Transverse colon (tissue), 4 donors: ENCODE results near the gene C9orf78. TPM values are rescaled to one million over a fixed set of nuclear protein-coding genes. Genes with fewer than 3 reads are reported as not detected.

Experiments
- DNase-seq: peaks from one replicate; pipeline ENCODE4 v3.0.0-alpha.2; 2019
- H3K27ac ChIP-seq, 4 donors: fragments of 200-600 bp; sonication (generic); 2 replicates each; pipeline ENCODE4 v1.5.1; 2016 to 2018; ENCODE audit warnings: inconsistent platforms in 4 of 4
- H3K27me3 ChIP-seq: fragments of 200-600 bp; sonication (generic); 2 replicates; pipeline ENCODE4 v1.5.1; 2017; ENCODE audit warnings: inconsistent platforms
- H3K36me3 ChIP-seq, 4 donors: fragments of 200-600 bp; sonication (generic); 2 replicates each; pipeline ENCODE4 v1.5.1; 2017 to 2019; ENCODE audit warnings: inconsistent platforms in 4 of 4
- H3K4me1 ChIP-seq, 4 donors: fragments of 200-600 bp; sonication (generic); 2 replicates each; pipeline ENCODE4 v1.5.1; 2017 to 2020; ENCODE audit warnings: inconsistent platforms in 4 of 4
- H3K4me3 ChIP-seq, 4 donors: fragments of 200-600 bp; sonication (generic); 1 replicate in 1 of 4; 2 replicates in 3 of 4; pipeline versions ENCODE4 v1.5.1 to v1.6.1; 2017 to 2019; ENCODE audit warnings: inconsistent platforms in 4 of 4
- H3K9me3 ChIP-seq, 2 donors: fragments of 200-600 bp; sonication (generic); 2 replicates each; pipeline ENCODE4 v1.5.1; 2017 to 2019; ENCODE audit warnings: inconsistent platforms in 2 of 2
- CTCF ChIP-seq, 5 experiments: fragments of 200-600 bp in 3 of 5; fragments of 450-650 bp in 2 of 5; sonication (generic) in 3 of 5; IDR thresholded peaks; 1 replicate in 2 of 5; 2 replicates in 3 of 5; pipeline ENCODE4 v1.5.1; 2016 to 2017; ENCODE audit warnings: antibody characterized with exemption in 5 of 5, inconsistent platforms in 3 of 5, mild to moderate bottlenecking in 2 of 5, moderate library complexity in 1 of 5
- EP300 ChIP-seq: sonication (generic); formaldehyde crosslinking; IDR thresholded peaks from one replicate; pipeline ENCODE4 v1.6.1; 2017; ENCODE audit warnings: antibody characterized with exemption, low read depth
- POLR2A ChIP-seq: fragments of 450-650 bp; IDR thresholded peaks from one replicate; pipeline ENCODE4 v1.6.1; 2016; ENCODE audit warnings: antibody characterized with exemption, mild to moderate bottlenecking, moderate library complexity
- POLR2AphosphoS5 ChIP-seq, 3 donors: sonication (generic); formaldehyde crosslinking; IDR thresholded peaks; one replicate each; pipeline ENCODE4 v1.6.1; 2016; ENCODE audit warnings: antibody characterized with exemption in 3 of 3
- WGBS, 2 donors: methylation state at CpG; one replicate each; pipeline ENCODE4 v1.1.5; 2018; ENCODE audit warnings: low coverage in 1 of 2; 5-methylcytosine and 5-hydroxymethylcytosine counted together
- in situ Hi-C, 4 donors: fragments of 200-750 bp; cut with MboI; loops; one replicate each; pipeline versions ENCODE4 v1.15.0 to v1.15.1; 2017; ENCODE audit warnings: low sequenced_read_pairs in 3 of 4, low pct_ligation_motif_present in 1 of 4, low pct_unique_long_range_greater_than_20kb in 1 of 4
- intact Hi-C: fragments of 100-400 bp; cut with DNase I; formaldehyde crosslinking; loops from one replicate; pipeline ENCODE4 v1.15.1; 2023; ENCODE audit warnings: low total_unique reads
- total RNA-seq, 4 donors: library from RNA; depleted of rRNA; stranded (reverse); fragments of >200 nt; gene quantifications; one replicate each; pipeline ENCODE4 v1.1.0, GENCODE V29; 2016

The C9orf78 gene
- total RNA-seq, 4 donors from 2014 or later = 43.6 to 263 (median 47.7) TPM

DNA sequence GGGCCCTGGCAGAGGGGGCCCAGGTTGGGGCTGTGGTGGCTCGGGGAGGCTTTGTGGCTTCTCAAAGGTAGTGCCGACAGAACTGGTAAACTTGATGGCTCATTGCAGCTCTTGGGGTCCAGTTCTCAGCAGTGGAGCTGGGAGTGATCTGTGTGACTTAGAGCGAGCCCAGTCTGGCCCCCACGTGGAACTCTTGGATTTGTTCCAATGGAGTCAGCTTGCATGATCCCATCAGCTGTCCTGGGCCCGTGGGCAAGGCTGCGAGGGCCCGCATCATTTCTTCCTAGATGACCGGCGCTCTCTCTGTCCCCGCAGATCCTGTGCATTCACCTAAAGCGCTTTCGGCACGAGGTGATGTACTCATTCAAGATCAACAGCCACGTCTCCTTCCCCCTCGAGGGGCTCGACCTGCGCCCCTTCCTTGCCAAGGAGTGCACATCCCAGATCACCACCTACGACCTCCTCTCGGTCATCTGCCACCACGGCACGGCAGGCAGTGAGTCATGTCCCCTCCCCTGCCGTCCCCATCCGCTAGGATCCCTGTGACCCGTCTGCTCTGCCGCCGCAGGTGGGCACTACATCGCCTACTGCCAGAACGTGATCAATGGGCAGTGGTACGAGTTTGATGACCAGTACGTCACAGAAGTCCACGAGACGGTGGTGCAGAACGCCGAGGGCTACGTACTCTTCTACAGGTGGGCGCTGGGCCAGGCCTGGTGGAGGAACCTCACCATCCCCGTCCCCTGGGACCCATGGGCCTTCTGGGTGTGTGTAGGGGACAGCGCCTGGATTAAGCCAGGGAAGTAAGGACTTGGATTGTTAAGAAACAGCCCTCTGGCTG lies 39.4 kb upstream of the C9orf78 start:
- no peak for DNase-seq
- in situ Hi-C loops (loop anchor here in 3 of 4 donors (25.0 kb wide), 2 partner anchors 163 to 363 kb away; partner anchors contain the start of gene FNBP1 (in 2 of the 3)), intact Hi-C loops (loop anchor here (5.0 to 10.0 kb wide), 2 partner anchors 460 to 1352 kb away; no protein-coding TSS in a partner anchor)
- no peaks in the 10 kb centered on the region for H3K4me1 ChIP-seq
- no peak overlapping the region for H3K4me3 ChIP-seq
- WGBS, 2 donors = 95% methylated on average over 36 of the region's 38 CpGs; no CpG with 5 or more reads in 1 of the 2 donors
- no peak for TF ChIP-seq EP300
- TF ChIP-seq POLR2A = no peak
- no peak for TF ChIP-seq POLR2AphosphoS5 (IDR thresholded peaks at IDR 0.05)
- no peak for TF ChIP-seq CTCF (IDR thresholded peaks at IDR 0.05)
- H3K36me3 ChIP-seq = peaks cover 0 to 12% (median 5%) of the 10 kb centered on the region in 4 donors
- H3K9me3 ChIP-seq = no peaks in the 10 kb centered on the region
- no peak overlapping the region for H3K27ac ChIP-seq
- no peaks in the 10 kb centered on the region for H3K27me3 ChIP-seq

- in situ Hi-C loops = no loop called here
- TF ChIP-seq EP300 (no peak), POLR2AphosphoS5 (IDR thresholded peaks at IDR 0.05) (no peak), POLR2A (no peak), CTCF (IDR thresholded peaks at IDR 0.05) (no peak)
Observed at GRCh38 chr9:129873563-129874190, 38.6 kb upstream of the C9orf78 start.

DNA sequence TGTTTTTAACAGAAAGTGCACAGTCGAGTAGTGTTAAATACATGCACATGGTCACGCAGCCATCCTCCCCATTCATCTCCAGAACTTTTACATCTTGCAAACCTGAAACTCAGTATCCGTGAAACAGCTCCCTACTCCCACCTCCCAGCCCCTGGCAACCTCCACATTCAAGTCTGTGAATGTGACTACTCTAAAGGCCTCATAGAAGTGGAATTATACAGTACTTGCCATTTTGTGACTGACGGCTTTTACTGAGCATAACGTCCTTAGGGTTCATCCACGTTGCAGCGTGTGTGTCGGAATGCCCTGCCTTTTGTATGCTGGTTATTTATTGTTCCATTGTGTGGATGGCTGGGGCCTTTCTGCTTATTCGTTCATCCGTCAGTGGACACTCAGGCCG lies 36.0 kb upstream of the C9orf78 start:
- intact Hi-C loops (loop anchor here (5.0 to 10.0 kb wide), 2 partner anchors 464 to 1349 kb away; no protein-coding TSS in a partner anchor), in situ Hi-C loops (no loop called here)
- Histone ChIP-seq H3K36me3 (peaks cover 0 to 12% (median 5%) of the 10 kb centered on the region in 4 donors), H3K27ac (no peak overlapping the region), H3K4me3 (no peak overlapping the region), H3K9me3 (no peaks in the 10 kb centered on the region), H3K4me1 (no peaks in the 10 kb centered on the region), H3K27me3 (no peaks in the 10 kb centered on the region)
- no peak for TF ChIP-seq POLR2A
- TF ChIP-seq EP300 = no peak
- TF ChIP-seq CTCF (IDR thresholded peaks at IDR 0.05) = no peak
- TF ChIP-seq POLR2AphosphoS5 (IDR thresholded peaks at IDR 0.05) = no peak
- 90 to 100% methylated on average over 3 to 11 of the region's 11 CpGs for WGBS, 2 donors
- DNase-seq = no peak

More at GRCh38 chr9:129873563-129874190, 38.6 kb upstream of the C9orf78 start:
- Histone ChIP-seq H3K4me3 (no peak overlapping the region), H3K27ac (no peak overlapping the region), H3K36me3 (peaks cover 0 to 12% (median 5%) of the 10 kb centered on the region in 4 donors), H3K27me3 (no peaks in the 10 kb centered on the region), H3K4me1 (no peaks in the 10 kb centered on the region), H3K9me3 (no peaks in the 10 kb centered on the region)
- DNase-seq = no peak
- WGBS, 2 donors = 84% methylated on average over 15 of the region's 16 CpGs; no CpG with 5 or more reads in 1 of the 2 donors
- intact Hi-C loops = loop anchor here (5.0 to 10.0 kb wide), 2 partner anchors 461 to 1351 kb away; no protein-coding TSS in a partner anchor
